Astrocyte (in vitro differentiated cells and primary cell): ENCODE results near the gene PHF19. TPM values are rescaled to one million over a fixed set of nuclear protein-coding genes. Genes with fewer than 3 reads are reported as not detected.

ENCODE experiments used
- DNase-seq: peaks from one replicate; pipeline ENCODE4 v3.0.0-alpha.2; 2010; ENCODE audit warnings: low read depth
- FAIRE-seq: peaks from 2 replicates; lab custom pipeline; 2011; peaks lifted over from hg19 to GRCh38; lab: Jason Lieb, UNC
- H2AFZ ChIP-seq: 2 replicates; pipeline ENCODE4 v1.6.0; 2012; ENCODE audit warnings: low read depth, low read length, inconsistent platforms
- H3K27ac ChIP-seq: 2 replicates; pipeline ENCODE4 v1.5.1; 2011; ENCODE audit warnings: low read depth, low read length, inconsistent platforms
- H3K27me3 ChIP-seq: 2 replicates; pipeline ENCODE4 v1.6.0; 2011; ENCODE audit warnings: low read length, inconsistent platforms; ENCODE audit not compliant: insufficient read depth
- H3K36me3 ChIP-seq: 2 replicates; pipeline ENCODE4 v1.5.1; 2011; ENCODE audit warnings: low read length, inconsistent platforms; ENCODE audit not compliant: insufficient read depth
- H3K4me1 ChIP-seq: 2 replicates; pipeline ENCODE4 v1.5.1; 2011; ENCODE audit warnings: low read length, inconsistent platforms; ENCODE audit not compliant: insufficient read depth
- H3K4me2 ChIP-seq: 2 replicates; pipeline ENCODE4 v1.6.0; 2012; ENCODE audit warnings: low read length, inconsistent platforms
- H3K4me3 ChIP-seq: 2 replicates; pipeline ENCODE4 v1.5.1; 2011; ENCODE audit warnings: low read depth, mild to moderate bottlenecking, low read length, inconsistent platforms; ENCODE audit not compliant: insufficient read depth
- H3K79me2 ChIP-seq: 2 replicates; pipeline ENCODE4 v1.6.0; 2012; ENCODE audit warnings: mild to moderate bottlenecking, low read length, inconsistent platforms; ENCODE audit not compliant: insufficient read depth
- H3K9ac ChIP-seq: 2 replicates; pipeline ENCODE4 v1.6.0; 2012; ENCODE audit warnings: mild to moderate bottlenecking, low read length, inconsistent platforms
- H3K9me3 ChIP-seq: 2 replicates; pipeline ENCODE4 v1.5.1; 2012; ENCODE audit warnings: low read depth, mild to moderate bottlenecking, low read length, inconsistent platforms; ENCODE audit not compliant: insufficient read depth
- H4K20me1 ChIP-seq: 2 replicates; pipeline ENCODE4 v1.6.0; 2012; ENCODE audit warnings: low read length, inconsistent platforms; ENCODE audit not compliant: insufficient read depth
- H3K27ac Mint-ChIP-seq: one replicate; pipeline ENCODE4 v1.8.0; 2021; ENCODE audit warnings: mild to moderate bottlenecking, mixed read lengths; ENCODE audit not compliant: unreplicated experiment
- H3K27me3 Mint-ChIP-seq: one replicate; pipeline ENCODE4 v1.8.0; 2021; ENCODE audit warnings: low read depth, mixed read lengths; ENCODE audit not compliant: unreplicated experiment
- H3K36me3 Mint-ChIP-seq: one replicate; pipeline ENCODE4 v1.8.0; 2021; ENCODE audit warnings: low read depth, mixed read lengths; ENCODE audit not compliant: unreplicated experiment
- H3K4me1 Mint-ChIP-seq: one replicate; pipeline ENCODE4 v1.8.0; 2021; ENCODE audit warnings: low read depth, mixed read lengths; ENCODE audit not compliant: unreplicated experiment
- H3K4me3 Mint-ChIP-seq: one replicate; pipeline ENCODE4 v1.8.0; 2021; ENCODE audit warnings: mild to moderate bottlenecking, moderate library complexity, mixed read lengths; ENCODE audit not compliant: unreplicated experiment
- H3K9me3 Mint-ChIP-seq: one replicate; pipeline ENCODE4 v1.8.0; 2021; ENCODE audit warnings: mild to moderate bottlenecking, mixed read lengths; ENCODE audit not compliant: unreplicated experiment
- CTCF ChIP-seq: IDR thresholded peaks from 2 replicates; pipeline ENCODE4 v1.5.1; 2011; ENCODE audit warnings: low read depth, mild to moderate bottlenecking, inconsistent platforms, low read length, moderate library complexity; ENCODE audit not compliant: insufficient read depth
- EZH2 ChIP-seq: IDR thresholded peaks from 2 replicates; pipeline ENCODE4 v1.6.1; 2012; ENCODE audit warnings: mild to moderate bottlenecking, low read length, inconsistent platforms; ENCODE audit not compliant: insufficient read depth
- total RNA-seq: library from RNA; stranded (reverse); gene quantifications from 2 replicates; pipeline ENCODE4 v1.2.1, GENCODE V29; 2021

Gene PHF19
- total RNA-seq, 1 donor from 2014 or later: 19.5 TPM

GRCh38 chr9:120860083-120860482, 16.9 kb downstream of the PHF19 start:
- H3K27ac Mint-ChIP-seq: no peak overlapping the region
- no peaks in the 10 kb centered on the region for H3K9me3 Mint-ChIP-seq
- Histone ChIP-seq H3K79me2 (no peaks in the 10 kb centered on the region), H4K20me1 (no peaks in the 10 kb centered on the region), H3K4me2 (no peak overlapping the region), H3K9ac (no peak overlapping the region), H3K36me3 (peaks cover 22% of the 10 kb centered on the region), H3K4me3 (no peak overlapping the region), H3K4me1 (no peaks in the 10 kb centered on the region), H3K9me3 (no peaks in the 10 kb centered on the region), H3K27me3 (no peaks in the 10 kb centered on the region), H2AFZ (no peak overlapping the region), H3K27ac (no peak overlapping the region)
- TF ChIP-seq CTCF: no peak
- TF ChIP-seq EZH2: no peak
- H3K27me3 Mint-ChIP-seq: no peaks in the 10 kb centered on the region
- H3K4me3 Mint-ChIP-seq: no peak overlapping the region
- H3K4me1 Mint-ChIP-seq: peaks cover 5% of the 10 kb centered on the region
- H3K36me3 Mint-ChIP-seq: peaks cover 10% of the 10 kb centered on the region
- FAIRE-seq: no peak
- no peak for DNase-seq

GRCh38 chr9:120859361-120859760, 17.6 kb downstream of the PHF19 start:
- Histone ChIP-seq H3K79me2 (no peaks in the 10 kb centered on the region), H3K4me3 (no peak overlapping the region), H3K4me1 (no peaks in the 10 kb centered on the region), H3K4me2 (no peak overlapping the region), H3K36me3 (peaks cover 22% of the 10 kb centered on the region), H3K9me3 (no peaks in the 10 kb centered on the region), H3K27me3 (no peaks in the 10 kb centered on the region), H3K9ac (no peak overlapping the region), H4K20me1 (no peaks in the 10 kb centered on the region), H3K27ac (no peak overlapping the region), H2AFZ (no peak overlapping the region)
- peaks cover 10% of the 10 kb centered on the region for H3K36me3 Mint-ChIP-seq
- H3K27me3 Mint-ChIP-seq: no peaks in the 10 kb centered on the region
- H3K4me3 Mint-ChIP-seq: no peak overlapping the region
- TF ChIP-seq EZH2: no peak
- H3K4me1 Mint-ChIP-seq: peaks cover 5% of the 10 kb centered on the region
- FAIRE-seq (no peak), DNase-seq (no peak)
- H3K27ac Mint-ChIP-seq: no peak overlapping the region
- H3K9me3 Mint-ChIP-seq: no peaks in the 10 kb centered on the region

- no peak overlapping the region for H3K27ac Mint-ChIP-seq
- Histone ChIP-seq H4K20me1 (no peaks in the 10 kb centered on the region), H3K4me2 (no peak overlapping the region), H3K27me3 (no peaks in the 10 kb centered on the region), H3K4me3 (no peak overlapping the region), H3K79me2 (no peaks in the 10 kb centered on the region), H3K4me1 (peaks cover 3% of the 10 kb centered on the region), H3K9ac (no peak overlapping the region), H3K27ac (no peak overlapping the region), H3K9me3 (no peaks in the 10 kb centered on the region), H2AFZ (no peak overlapping the region), H3K36me3 (peaks cover 21% of the 10 kb centered on the region)
- H3K4me3 Mint-ChIP-seq: no peak overlapping the region
- FAIRE-seq (no peak), DNase-seq (no peak)
- TF ChIP-seq EZH2: no peak
- TF ChIP-seq CTCF: no peak
- H3K27me3 Mint-ChIP-seq: no peaks in the 10 kb centered on the region
- H3K36me3 Mint-ChIP-seq: peaks cover 8% of the 10 kb centered on the region
- peaks cover 9% of the 10 kb centered on the region for H3K4me1 Mint-ChIP-seq
- no peaks in the 10 kb centered on the region for H3K9me3 Mint-ChIP-seq
Measured at GRCh38 chr9:120857902-120858301, 19.1 kb downstream of the PHF19 start.
